Esophagus squamous epithelium (tissue), 4 donors: ENCODE data around the gene OGFOD2.
A peak's percentile ranks its signal among the peaks of the same experiment; 100 is the strongest.

Source experiments
- POLR2A ChIP-seq, 4 donors: fragments of 450-650 bp; IDR thresholded peaks; one replicate each; pipeline ENCODE4 v1.6.1; 2017; ENCODE audit warnings: antibody characterized with exemption in 4 of 4, mild to moderate bottlenecking in 4 of 4, moderate library complexity in 3 of 4
- TF ChIP-seq, protein P1 (sequence below), 6 experiments: fragments of 450-650 bp in 4 of 6; fragments of 200-600 bp in 2 of 6; sonication (generic) in 2 of 6; IDR thresholded peaks; one replicate each; pipeline ENCODE4 v1.5.1; 2016 to 2019; ENCODE audit warnings: antibody characterized with exemption in 6 of 6, mild to moderate bottlenecking in 4 of 6, moderate library complexity in 4 of 6

GRCh38 chr12:122951406-122951805 is 23.6 kb upstream of the OGFOD2 start:
- TF ChIP-seq, protein P1, sequence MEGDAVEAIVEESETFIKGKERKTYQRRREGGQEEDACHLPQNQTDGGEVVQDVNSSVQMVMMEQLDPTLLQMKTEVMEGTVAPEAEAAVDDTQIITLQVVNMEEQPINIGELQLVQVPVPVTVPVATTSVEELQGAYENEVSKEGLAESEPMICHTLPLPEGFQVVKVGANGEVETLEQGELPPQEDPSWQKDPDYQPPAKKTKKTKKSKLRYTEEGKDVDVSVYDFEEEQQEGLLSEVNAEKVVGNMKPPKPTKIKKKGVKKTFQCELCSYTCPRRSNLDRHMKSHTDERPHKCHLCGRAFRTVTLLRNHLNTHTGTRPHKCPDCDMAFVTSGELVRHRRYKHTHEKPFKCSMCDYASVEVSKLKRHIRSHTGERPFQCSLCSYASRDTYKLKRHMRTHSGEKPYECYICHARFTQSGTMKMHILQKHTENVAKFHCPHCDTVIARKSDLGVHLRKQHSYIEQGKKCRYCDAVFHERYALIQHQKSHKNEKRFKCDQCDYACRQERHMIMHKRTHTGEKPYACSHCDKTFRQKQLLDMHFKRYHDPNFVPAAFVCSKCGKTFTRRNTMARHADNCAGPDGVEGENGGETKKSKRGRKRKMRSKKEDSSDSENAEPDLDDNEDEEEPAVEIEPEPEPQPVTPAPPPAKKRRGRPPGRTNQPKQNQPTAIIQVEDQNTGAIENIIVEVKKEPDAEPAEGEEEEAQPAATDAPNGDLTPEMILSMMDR (IDR thresholded peaks at IDR 0.05), result peak in 1 of 6 experiments; percentile 9
- TF ChIP-seq POLR2A (IDR thresholded peaks at IDR 0.05), result no peak
